ENCODE measurements around the gene ADK.

GRCh38 chr10:74151879-74152722 lies 1.1 kb downstream of the ADK start:
- no peak for TF ChIP-seq EZH2phosphoT487 (IDR thresholded peaks at IDR 0.05; ENCODE audit: low read depth)
- TF ChIP-seq CTCF (IDR thresholded peaks at IDR 0.05; ENCODE audit: low read depth, low read length) = no peak

Measured in OCI-LY3 (cell line).